ENCODE measurements around the gene DOCK10. TPM values are rescaled to one million over a fixed set of nuclear protein-coding genes. Genes with fewer than 3 reads are reported as not detected.

Gene DOCK10
- total and polyA plus RNA-seq, 2 donors (not counting 1 experiment from before 2014, with no cell fraction given), result 49.5 to 139 TPM

GRCh38 chr2:224948005-224948404 is 94.3 kb downstream of the DOCK10 start:
- TF ChIP-seq, protein P1, sequence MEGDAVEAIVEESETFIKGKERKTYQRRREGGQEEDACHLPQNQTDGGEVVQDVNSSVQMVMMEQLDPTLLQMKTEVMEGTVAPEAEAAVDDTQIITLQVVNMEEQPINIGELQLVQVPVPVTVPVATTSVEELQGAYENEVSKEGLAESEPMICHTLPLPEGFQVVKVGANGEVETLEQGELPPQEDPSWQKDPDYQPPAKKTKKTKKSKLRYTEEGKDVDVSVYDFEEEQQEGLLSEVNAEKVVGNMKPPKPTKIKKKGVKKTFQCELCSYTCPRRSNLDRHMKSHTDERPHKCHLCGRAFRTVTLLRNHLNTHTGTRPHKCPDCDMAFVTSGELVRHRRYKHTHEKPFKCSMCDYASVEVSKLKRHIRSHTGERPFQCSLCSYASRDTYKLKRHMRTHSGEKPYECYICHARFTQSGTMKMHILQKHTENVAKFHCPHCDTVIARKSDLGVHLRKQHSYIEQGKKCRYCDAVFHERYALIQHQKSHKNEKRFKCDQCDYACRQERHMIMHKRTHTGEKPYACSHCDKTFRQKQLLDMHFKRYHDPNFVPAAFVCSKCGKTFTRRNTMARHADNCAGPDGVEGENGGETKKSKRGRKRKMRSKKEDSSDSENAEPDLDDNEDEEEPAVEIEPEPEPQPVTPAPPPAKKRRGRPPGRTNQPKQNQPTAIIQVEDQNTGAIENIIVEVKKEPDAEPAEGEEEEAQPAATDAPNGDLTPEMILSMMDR (IDR thresholded peaks at IDR 0.05), result no peak
- no peak overlapping the region for H3K4me3 ChIP-seq (ENCODE audit: control extremely low read depth in 1 of 5, extremely low read depth in 1 of 5, insufficient read depth in 1 of 5, low read depth in 2 of 5, low read length in 4 of 5)
- peaks cover 69 to 77% of the 10 kb centered on the region in 2 donors for H3K4me1 ChIP-seq (ENCODE audit: control insufficient read depth in 2 of 2, insufficient read depth in 2 of 2, low read length in 2 of 2)
- no peaks in the 10 kb centered on the region for H3K36me3 ChIP-seq (replicated peaks in 1 of 2; ENCODE audit: control extremely low read depth in 1 of 2, control insufficient read depth in 1 of 2, extremely low read depth in 1 of 2, insufficient read depth in 2 of 2, low read length in 1 of 2)
- Mint-ChIP-seq H3K4me3 (no peak overlapping the region), H3K4me1 (peaks cover 82% of the 10 kb centered on the region), H3K27ac (peak overlapping the region; percentile 58), H3K27me3 (no peaks in the 10 kb centered on the region), H3K9me3 (ENCODE audit: insufficient read depth) (no peaks in the 10 kb centered on the region)
- ATAC-seq (ENCODE audit: low read depth) (no peak), DNase-seq (no peak)
- no peak overlapping the region for H2AFZ ChIP-seq (ENCODE audit: insufficient read depth, low read depth, low read length, poor library complexity, severe bottlenecking)
- H3K9me3 ChIP-seq (ENCODE audit: control extremely low read depth in 1 of 3, control insufficient read depth in 2 of 3, insufficient read depth in 1 of 3, low read length in 2 of 3), result no peaks in the 10 kb centered on the region
- H3K4me2 ChIP-seq (replicated peaks; ENCODE audit: low read depth, low read length, poor library complexity, severe bottlenecking), result peak overlapping the region; percentile 74
- ChIA-PET CTCF (interaction anchor here (2.2 to 8.3 kb wide), 2 partner anchors 10 to 54 kb away, joined by 7 to 54 read pairs; no protein-coding TSS in a partner anchor), POLR2A (interaction anchor here (1.2 to 1.6 kb wide), 2 partner anchors 10 to 12 kb away, joined by 3 to 7 read pairs; no protein-coding TSS in a partner anchor)
- peaks cover 73% of the 10 kb centered on the region for H3K79me2 ChIP-seq (ENCODE audit: control insufficient read depth, insufficient read depth, low read length)
- no peaks in the 10 kb centered on the region for H3K27me3 ChIP-seq (replicated peaks in 1 of 4; ENCODE audit: control extremely low read depth in 1 of 4, control insufficient read depth in 3 of 4, insufficient read depth in 4 of 4, low read length in 3 of 4)
- no peaks in the 10 kb centered on the region for H4K20me1 ChIP-seq (ENCODE audit: control insufficient read depth, insufficient read depth, low read length, poor library complexity, severe bottlenecking)
- intact Hi-C loops (cut with micrococcal nuclease), result loop anchor here (5.0 to 10.0 kb wide), 2 partner anchors 54 to 1003 kb away; partner anchors contain the start of gene WDFY1
- H3K27ac ChIP-seq (ENCODE audit: low read length in 2 of 2), result peak overlapping the region; percentile 74 to 75
- no peak overlapping the region for H3K9ac ChIP-seq (ENCODE audit: low read length)

GRCh38 chr2:224947566-224947965 is 94.7 kb downstream of the DOCK10 start:
- H3K4me3 ChIP-seq (ENCODE audit: control extremely low read depth in 1 of 5, extremely low read depth in 1 of 5, insufficient read depth in 1 of 5, low read depth in 2 of 5, low read length in 4 of 5), result peak overlapping the region in 3 of 5 experiments; percentile 63 to 92 (median 91)
- no peaks in the 10 kb centered on the region for H3K9me3 Mint-ChIP-seq (ENCODE audit: insufficient read depth)
- H3K36me3 ChIP-seq (replicated peaks in 1 of 2; ENCODE audit: control extremely low read depth in 1 of 2, control insufficient read depth in 1 of 2, extremely low read depth in 1 of 2, insufficient read depth in 2 of 2, low read length in 1 of 2), result no peaks in the 10 kb centered on the region
- peak overlapping the region; percentile 90 for H3K27ac Mint-ChIP-seq
- DNase-seq, result no peak
- peak overlapping the region; percentile 88 for H3K9ac ChIP-seq (ENCODE audit: low read length)
- H4K20me1 ChIP-seq (ENCODE audit: control insufficient read depth, insufficient read depth, low read length, poor library complexity, severe bottlenecking), result no peaks in the 10 kb centered on the region
- WGBS (ENCODE audit: insufficient coverage), result 0% methylated on average over 1 of the region's 4 CpGs
- H3K9me3 ChIP-seq (ENCODE audit: control extremely low read depth in 1 of 3, control insufficient read depth in 2 of 3, insufficient read depth in 1 of 3, low read length in 2 of 3), result no peaks in the 10 kb centered on the region
- no peak for ATAC-seq (ENCODE audit: low read depth)
- H3K4me1 Mint-ChIP-seq, result peaks cover 81% of the 10 kb centered on the region
- no peaks in the 10 kb centered on the region for H3K27me3 ChIP-seq (replicated peaks in 1 of 4; ENCODE audit: control extremely low read depth in 1 of 4, control insufficient read depth in 3 of 4, insufficient read depth in 4 of 4, low read length in 3 of 4)
- H3K4me1 ChIP-seq (ENCODE audit: control insufficient read depth in 2 of 2, insufficient read depth in 2 of 2, low read length in 2 of 2), result peaks cover 64 to 73% of the 10 kb centered on the region in 2 donors
- no peak overlapping the region for H2AFZ ChIP-seq (ENCODE audit: insufficient read depth, low read depth, low read length, poor library complexity, severe bottlenecking)
- H3K4me3 Mint-ChIP-seq, result peak overlapping the region; percentile 73
- intact Hi-C loops (cut with micrococcal nuclease), result loop anchor here (1.0 to 10.0 kb wide), 5 partner anchors 8 to 1003 kb away; partner anchors contain the start of gene WDFY1
- CTCF ChIA-PET, result interaction anchor here (0.6 to 8.3 kb wide), 4 partner anchors 9 to 334 kb away, joined by 3 to 54 read pairs (median 5); no protein-coding TSS in a partner anchor
- POLR2A ChIA-PET, result interaction anchor here (0.9 to 1.2 kb wide), 3 partner anchors 9 to 52 kb away, joined by 3 to 7 read pairs (median 4); no protein-coding TSS in a partner anchor
- H3K27ac ChIP-seq (ENCODE audit: low read length in 2 of 2), result peak overlapping the region; percentile 75 to 91
- H3K4me2 ChIP-seq (replicated peaks; ENCODE audit: low read depth, low read length, poor library complexity, severe bottlenecking), result peak overlapping the region; percentile 74
- H3K27me3 Mint-ChIP-seq, result no peaks in the 10 kb centered on the region
- TF ChIP-seq, protein P1 (IDR thresholded peaks at IDR 0.05), result no peak
- TF ChIP-seq EZH2 (IDR thresholded peaks at IDR 0.05; ENCODE audit: borderline replicate concordance, insufficient read depth, low read depth, low read length, poor library complexity, severe bottlenecking), result no peak
- peaks cover 77% of the 10 kb centered on the region for H3K79me2 ChIP-seq (ENCODE audit: control insufficient read depth, insufficient read depth, low read length)
